BLaER1 (cell line): ENCODE data around the gene LRMDA.

Experiments used
- H3K27ac ChIP-seq: shearing (Covaris generic); formaldehyde crosslinking; 2 replicates; pipeline ENCODE4 v1.8.1; 2022
- H3K27me3 ChIP-seq: shearing (Covaris generic); formaldehyde crosslinking; 2 replicates; pipeline ENCODE4 v1.8.1; 2022
- H3K36me3 ChIP-seq: shearing (Covaris generic); formaldehyde crosslinking; 2 replicates; pipeline ENCODE4 v1.8.1; 2022
- H3K4me1 ChIP-seq: shearing (Covaris generic); formaldehyde crosslinking; 2 replicates; pipeline ENCODE4 v1.8.1; 2022
- H3K4me2 ChIP-seq: shearing (Covaris generic); formaldehyde crosslinking; 2 replicates; pipeline ENCODE4 v1.8.1; 2022
- H3K4me3 ChIP-seq: shearing (Covaris generic); formaldehyde crosslinking; 2 replicates; pipeline ENCODE4 v1.8.1; 2022
- H3K9ac ChIP-seq: shearing (Covaris generic); formaldehyde crosslinking; 2 replicates; pipeline ENCODE4 v1.8.1; 2022
- H3K9me3 ChIP-seq: shearing (Covaris generic); formaldehyde crosslinking; 2 replicates; pipeline ENCODE4 v1.8.1; 2022
- H4K20me1 ChIP-seq: shearing (Covaris generic); formaldehyde crosslinking; 2 replicates; pipeline ENCODE4 v1.8.1; 2022
- Cebpa-rat ChIP-seq: shearing (Covaris generic); IDR thresholded peaks from 2 replicates; pipeline ENCODE4 v1.8.1; 2022

Gene LRMDA

DNA sequence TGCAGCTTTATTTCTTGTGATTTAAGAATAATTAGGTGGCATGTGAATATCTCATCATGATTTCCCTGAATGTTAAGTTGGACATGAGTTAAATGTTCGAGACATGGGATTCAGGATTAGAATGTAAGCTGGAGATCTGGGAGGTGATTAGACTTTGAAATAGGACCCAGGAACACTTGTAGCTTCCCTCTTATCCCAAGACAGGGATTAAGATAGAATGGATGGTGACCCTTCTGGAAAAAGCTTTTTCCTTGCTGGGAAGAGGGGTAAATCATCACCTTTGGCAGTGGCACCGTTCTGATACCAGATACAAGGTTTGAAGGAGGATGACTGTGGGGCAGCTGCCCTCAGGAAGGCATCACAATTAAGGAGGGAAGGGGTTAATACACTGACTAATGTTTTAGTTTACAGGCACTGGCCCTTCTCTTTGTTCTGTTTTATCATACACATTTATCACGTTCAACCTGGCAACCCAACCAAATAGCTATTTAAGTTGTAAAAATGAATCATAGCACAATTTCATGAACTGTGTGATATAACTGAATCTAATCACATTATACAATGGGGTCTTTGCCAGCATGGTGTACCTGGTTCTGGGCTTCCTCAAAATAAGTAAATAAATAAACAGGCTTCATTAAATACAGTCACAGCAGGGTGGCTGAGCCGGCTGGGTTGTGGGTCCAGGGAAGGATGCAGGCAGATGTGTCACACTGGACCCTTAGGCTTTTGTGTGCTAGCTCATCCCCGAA, 212.7 kb downstream of the LRMDA start:
- H3K27me3 ChIP-seq: no peaks in the 10 kb centered on the region
- H3K4me2 ChIP-seq: no peak overlapping the region

DNA sequence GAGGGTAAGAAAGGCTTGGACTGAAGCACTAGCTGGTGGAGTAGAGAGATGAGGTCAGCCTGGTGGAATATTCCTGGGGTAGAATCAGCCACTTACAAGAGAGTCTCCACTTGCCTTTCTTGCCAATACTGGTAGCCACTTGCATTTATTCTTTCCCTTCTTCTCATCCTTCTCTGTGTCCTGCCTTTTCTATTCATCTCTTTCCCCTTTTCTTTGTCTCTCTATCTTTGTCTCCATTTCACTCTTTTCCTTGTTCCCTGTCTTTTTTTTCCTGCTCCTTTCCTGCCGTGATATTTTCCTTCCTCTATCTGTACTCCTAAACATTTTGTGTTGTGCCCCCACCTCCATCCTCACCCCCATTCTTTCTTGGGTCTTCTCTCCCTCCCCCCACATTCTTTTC, 214.3 kb downstream of the LRMDA start:
- Histone ChIP-seq H3K27me3 (no peaks in the 10 kb centered on the region), H3K9me3 (no peaks in the 10 kb centered on the region), H3K4me3 (no peak overlapping the region), H4K20me1 (no peaks in the 10 kb centered on the region), H3K27ac (no peak overlapping the region), H3K36me3 (no peaks in the 10 kb centered on the region), H3K4me1 (no peaks in the 10 kb centered on the region), H3K9ac (no peak overlapping the region), H3K4me2 (no peak overlapping the region)
- no peak for TF ChIP-seq Cebpa-rat

More for the DNA sequence above, 212.7 kb downstream of the LRMDA start:
- Histone ChIP-seq H3K27ac (no peak overlapping the region), H3K9ac (no peak overlapping the region), H3K36me3 (no peaks in the 10 kb centered on the region), H3K4me1 (no peaks in the 10 kb centered on the region), H3K4me3 (no peak overlapping the region), H4K20me1 (no peaks in the 10 kb centered on the region), H3K9me3 (no peaks in the 10 kb centered on the region)
- no peak for TF ChIP-seq Cebpa-rat

DNA sequence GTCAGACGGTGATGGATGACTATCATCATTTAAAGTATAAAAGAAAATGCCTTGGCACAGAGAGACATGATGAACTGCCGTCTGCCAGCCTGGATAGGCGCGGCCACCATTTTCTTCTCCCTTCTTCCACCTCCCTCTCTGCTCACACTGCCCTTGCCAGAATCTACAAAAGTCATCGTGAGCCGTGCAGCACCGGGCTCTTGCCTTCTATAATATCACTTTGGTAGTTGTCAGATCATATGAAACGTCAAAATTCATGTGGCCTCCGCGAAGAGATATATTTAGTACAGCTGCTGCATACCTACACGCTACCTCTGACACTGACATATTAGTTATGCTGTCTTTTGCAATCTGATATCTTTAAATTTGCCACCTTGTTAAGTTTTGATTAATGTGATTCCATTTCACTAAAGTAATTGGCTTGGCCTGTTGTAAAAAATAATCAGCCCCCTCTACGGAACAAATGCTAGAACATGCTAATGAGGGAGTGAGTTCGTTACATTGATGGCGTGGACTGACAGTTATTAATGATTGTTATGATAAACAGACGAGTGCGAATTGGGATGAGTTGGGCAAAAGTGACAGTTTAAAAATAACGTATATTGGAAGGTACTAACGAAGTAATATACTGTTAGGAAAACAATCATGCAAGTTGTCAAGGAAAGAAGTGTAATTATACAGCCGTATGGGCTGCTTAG, 214.9 kb downstream of the LRMDA start:
- Histone ChIP-seq H3K9ac (no peak overlapping the region), H3K36me3 (no peaks in the 10 kb centered on the region), H3K27ac (no peak overlapping the region), H3K9me3 (no peaks in the 10 kb centered on the region), H3K4me1 (no peaks in the 10 kb centered on the region), H4K20me1 (no peaks in the 10 kb centered on the region), H3K27me3 (no peaks in the 10 kb centered on the region), H3K4me2 (no peak overlapping the region), H3K4me3 (no peak overlapping the region)
- TF ChIP-seq Cebpa-rat: no peak

DNA sequence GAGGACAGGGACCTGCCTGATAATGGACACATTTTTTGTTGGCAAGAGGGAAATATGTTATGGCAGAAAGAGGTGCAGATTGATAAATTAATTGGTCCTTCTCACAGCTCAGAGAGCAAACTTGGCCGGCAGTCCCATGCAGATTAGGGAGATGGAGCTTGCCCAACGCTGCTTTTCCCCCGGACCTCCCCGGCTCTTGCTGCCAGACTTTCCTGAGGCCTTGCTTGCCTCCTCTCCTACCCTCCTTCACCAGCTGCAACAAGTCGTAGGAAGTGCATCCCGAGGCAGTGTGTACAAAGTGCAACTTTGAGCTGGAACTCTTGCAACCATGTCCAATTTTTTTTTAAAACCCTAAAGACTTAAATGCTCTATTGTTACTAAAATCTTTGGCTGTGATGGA, 215.5 kb downstream of the LRMDA start:
- no peak overlapping the region for H3K9ac ChIP-seq
- H3K9me3 ChIP-seq: no peaks in the 10 kb centered on the region
- H4K20me1 ChIP-seq: no peaks in the 10 kb centered on the region
- no peak overlapping the region for H3K27ac ChIP-seq
- H3K36me3 ChIP-seq: no peaks in the 10 kb centered on the region
- TF ChIP-seq Cebpa-rat: no peak
- H3K4me3 ChIP-seq: no peak overlapping the region
- H3K4me1 ChIP-seq: no peaks in the 10 kb centered on the region
- no peak overlapping the region for H3K4me2 ChIP-seq
- no peaks in the 10 kb centered on the region for H3K27me3 ChIP-seq

DNA sequence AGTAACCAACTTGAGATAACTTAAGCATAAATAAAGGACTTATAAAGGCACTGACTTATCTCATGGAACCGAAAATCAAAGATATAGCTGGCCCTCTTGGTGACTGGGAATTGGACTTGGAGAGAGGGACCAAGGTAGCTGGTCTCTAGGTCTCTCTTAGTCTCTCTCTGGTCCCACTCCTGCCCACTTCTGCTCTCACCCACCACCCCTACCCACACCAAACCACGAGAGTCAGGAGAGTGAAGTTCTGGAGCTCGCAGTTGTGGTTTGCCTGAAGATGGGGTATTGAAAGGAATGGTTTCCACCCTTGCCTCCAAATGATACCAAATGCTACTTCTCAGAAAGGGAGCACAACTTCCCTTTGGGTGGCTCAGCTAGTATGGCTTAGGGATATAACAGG, 216.3 kb downstream of the LRMDA start:
- no peaks in the 10 kb centered on the region for H3K9me3 ChIP-seq
- H3K36me3 ChIP-seq: no peaks in the 10 kb centered on the region
- H3K27ac ChIP-seq: no peak overlapping the region
- no peak overlapping the region for H3K4me3 ChIP-seq
- H3K9ac ChIP-seq: no peak overlapping the region
- no peaks in the 10 kb centered on the region for H4K20me1 ChIP-seq
- TF ChIP-seq Cebpa-rat: no peak
- no peaks in the 10 kb centered on the region for H3K4me1 ChIP-seq
- no peak overlapping the region for H3K4me2 ChIP-seq
- no peaks in the 10 kb centered on the region for H3K27me3 ChIP-seq

DNA sequence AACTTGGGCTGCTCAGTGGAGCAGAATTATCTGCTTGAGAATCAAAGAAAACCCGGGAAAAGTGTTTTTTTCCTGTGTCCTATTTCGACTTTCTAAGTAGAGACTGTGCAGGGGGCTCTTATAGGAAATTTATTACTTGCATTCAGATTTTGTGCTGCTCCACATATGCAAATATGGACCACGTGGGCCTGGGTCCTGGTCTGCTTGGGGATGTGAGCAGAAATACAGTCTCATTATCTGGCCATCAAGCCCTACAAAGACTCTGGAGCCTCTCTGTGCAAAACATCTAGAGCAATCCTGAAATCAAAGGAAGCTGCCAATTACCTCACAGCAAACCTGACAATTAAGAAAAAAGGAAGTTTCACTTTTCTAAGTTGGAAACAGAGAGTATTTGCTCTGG, 216.9 kb downstream of the LRMDA start:
- Histone ChIP-seq H3K4me3 (no peak overlapping the region), H4K20me1 (no peaks in the 10 kb centered on the region), H3K27ac (no peak overlapping the region), H3K4me1 (no peaks in the 10 kb centered on the region), H3K4me2 (no peak overlapping the region), H3K27me3 (no peaks in the 10 kb centered on the region), H3K9ac (no peak overlapping the region), H3K36me3 (no peaks in the 10 kb centered on the region), H3K9me3 (no peaks in the 10 kb centered on the region)
- TF ChIP-seq Cebpa-rat: no peak

DNA sequence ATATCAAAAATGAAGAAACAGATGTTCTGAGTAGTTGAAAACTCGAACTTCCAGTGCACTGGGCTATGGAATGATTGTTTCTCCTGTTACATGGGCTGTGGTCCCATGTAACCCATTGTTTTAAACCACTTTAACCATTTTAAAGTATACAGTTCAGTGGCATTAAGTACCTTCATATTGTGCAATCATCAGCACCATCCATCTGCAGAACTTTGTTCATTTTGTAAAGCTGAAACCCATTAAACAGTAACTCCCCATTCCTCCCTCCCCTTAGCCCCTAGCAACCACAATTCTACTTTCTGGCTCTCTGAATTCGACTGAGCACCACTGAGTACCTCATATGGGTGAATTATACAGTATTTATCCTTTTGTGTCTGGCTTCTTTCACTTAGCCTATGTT, 217.4 kb downstream of the LRMDA start:
- H3K27ac ChIP-seq: no peak overlapping the region
- H3K9me3 ChIP-seq: no peaks in the 10 kb centered on the region
- no peak overlapping the region for H3K4me3 ChIP-seq
- no peak overlapping the region for H3K9ac ChIP-seq
- no peaks in the 10 kb centered on the region for H4K20me1 ChIP-seq
- no peak overlapping the region for H3K4me2 ChIP-seq
- H3K27me3 ChIP-seq: no peaks in the 10 kb centered on the region
- no peaks in the 10 kb centered on the region for H3K4me1 ChIP-seq
- H3K36me3 ChIP-seq: no peaks in the 10 kb centered on the region
- no peak for TF ChIP-seq Cebpa-rat

DNA sequence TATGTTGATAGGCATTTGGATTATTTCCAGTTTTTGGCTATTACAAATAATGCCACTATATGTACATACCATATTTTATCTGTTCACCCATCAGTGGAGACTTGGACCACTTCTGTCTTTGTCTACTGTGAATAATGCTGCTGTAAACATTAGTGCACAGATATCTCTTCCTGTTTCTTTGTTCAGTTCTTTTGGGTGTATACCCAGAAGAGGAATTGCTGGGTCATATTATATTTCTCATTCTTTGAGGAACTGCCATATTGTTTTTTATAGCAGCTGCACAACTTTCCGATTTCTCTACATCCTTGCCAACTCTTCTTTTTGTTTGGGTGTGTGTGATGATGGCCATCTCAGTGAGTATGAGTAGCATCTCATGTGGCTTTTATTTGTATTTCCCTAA, 218.0 kb downstream of the LRMDA start:
- Histone ChIP-seq H3K4me1 (no peaks in the 10 kb centered on the region), H3K4me2 (no peak overlapping the region), H3K9ac (no peak overlapping the region), H3K9me3 (no peaks in the 10 kb centered on the region), H3K27me3 (no peaks in the 10 kb centered on the region), H3K4me3 (no peak overlapping the region), H4K20me1 (no peaks in the 10 kb centered on the region), H3K36me3 (no peaks in the 10 kb centered on the region), H3K27ac (no peak overlapping the region)
- no peak for TF ChIP-seq Cebpa-rat

DNA sequence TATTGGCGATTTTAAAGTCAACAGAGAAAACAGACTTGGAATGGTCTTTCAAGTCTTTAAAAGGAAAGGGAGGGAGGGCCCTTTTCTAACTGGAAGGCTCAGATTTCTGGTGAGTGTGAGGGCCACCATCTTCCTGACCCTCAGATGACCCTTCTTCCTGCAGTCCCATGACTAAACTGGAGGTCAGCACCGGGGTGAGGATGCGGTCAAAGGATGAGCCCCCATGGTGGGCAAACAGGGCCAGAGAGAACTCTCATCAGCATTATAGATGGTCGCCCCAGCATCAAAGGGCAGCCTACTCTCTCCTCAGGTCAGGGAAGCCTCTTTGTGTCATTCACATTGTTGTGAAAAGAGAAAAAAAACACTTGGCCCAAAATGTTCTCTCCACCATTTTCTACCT, 219.2 kb downstream of the LRMDA start:
- H3K4me3 ChIP-seq: no peak overlapping the region
- TF ChIP-seq Cebpa-rat: no peak

DNA sequence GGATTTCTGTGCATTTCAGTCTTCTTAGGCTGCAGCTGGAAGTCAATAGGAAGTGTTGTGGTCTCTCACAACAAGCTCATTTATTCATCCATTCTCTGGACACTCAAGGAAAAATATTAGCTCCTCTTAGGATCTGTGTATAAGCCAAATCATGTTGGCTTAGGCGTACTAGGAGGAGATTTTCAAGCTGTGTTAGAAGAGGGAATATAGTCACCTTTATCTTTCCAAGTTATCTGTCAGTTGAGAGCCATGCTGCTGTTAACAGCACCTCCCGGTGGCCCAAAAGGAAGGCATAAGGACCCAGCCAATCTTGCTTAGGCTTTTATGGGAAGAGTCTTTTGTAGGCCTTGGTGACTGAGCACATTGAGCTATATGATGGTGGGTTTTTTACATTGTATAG, 220.0 kb downstream of the LRMDA start:
- Histone ChIP-seq H3K4me2 (no peak overlapping the region), H3K27ac (no peak overlapping the region), H4K20me1 (no peaks in the 10 kb centered on the region), H3K9ac (no peak overlapping the region), H3K36me3 (no peaks in the 10 kb centered on the region), H3K27me3 (no peaks in the 10 kb centered on the region), H3K9me3 (no peaks in the 10 kb centered on the region), H3K4me1 (no peaks in the 10 kb centered on the region), H3K4me3 (no peak overlapping the region)
- no peak for TF ChIP-seq Cebpa-rat

More for the DNA sequence above, 219.2 kb downstream of the LRMDA start:
- Histone ChIP-seq H4K20me1 (no peaks in the 10 kb centered on the region), H3K9ac (no peak overlapping the region), H3K27me3 (no peaks in the 10 kb centered on the region), H3K4me2 (no peak overlapping the region), H3K4me1 (no peaks in the 10 kb centered on the region), H3K9me3 (no peaks in the 10 kb centered on the region), H3K27ac (no peak overlapping the region), H3K36me3 (no peaks in the 10 kb centered on the region)
